GM23338 (cell line): ENCODE results near the gene MICAL2.

Experiments
- CREB1 ChIP-seq: fragments of 250-450 bp; sonication (Bioruptor Pico); IDR thresholded peaks from 2 replicates; pipeline ENCODE4 v1.5.0; 2020; ENCODE audit warnings: low read depth, mild to moderate bottlenecking, moderate library complexity
- EZH2 ChIP-seq: fragments of 200-600 bp; sonication (generic); IDR thresholded peaks from one replicate; pipeline ENCODE4 v1.8.0; 2017; ENCODE audit warnings: antibody characterized with exemption, mild to moderate bottlenecking, low read depth; ENCODE audit not compliant: unreplicated experiment
- EZH2phosphoT487 ChIP-seq: fragments of 200-600 bp; sonication (generic); IDR thresholded peaks from one replicate; pipeline ENCODE4 v1.8.1; 2018; ENCODE audit warnings: antibody characterized with exemption; ENCODE audit not compliant: unreplicated experiment
- JUNB ChIP-seq: IDR thresholded peaks from one replicate; pipeline ENCODE4 v1.6.1; 2016; ENCODE audit warnings: antibody characterized with exemption; ENCODE audit not compliant: unreplicated experiment
- POLR2AphosphoS5 ChIP-seq: IDR thresholded peaks from 2 replicates; pipeline ENCODE4 v1.6.1; 2016; ENCODE audit warnings: antibody characterized with exemption, low read depth
- STAT1 ChIP-seq: IDR thresholded peaks from one replicate; pipeline ENCODE4 v1.6.1; 2016; ENCODE audit warnings: antibody characterized with exemption; ENCODE audit not compliant: unreplicated experiment
- TF ChIP-seq, protein P1 (sequence below): IDR thresholded peaks from one replicate; pipeline ENCODE4 v1.6.1; 2018; ENCODE audit warnings: antibody characterized with exemption; ENCODE audit not compliant: unreplicated experiment
- TF ChIP-seq, protein P2 (sequence below), 2 experiments: fragments of 200-600 bp in 1 of 2; sonication (generic) in 1 of 2; conservative IDR thresholded peaks; 2 replicates each; pipeline versions ENCODE4 v1.5.1 to v1.6.1; 2016 to 2017; ENCODE audit warnings: antibody characterized with exemption in 2 of 2, low read depth in 2 of 2, mild to moderate bottlenecking in 2 of 2, moderate library complexity in 1 of 2
- TF ChIP-seq, protein P3 (sequence below): IDR thresholded peaks from 2 replicates; pipeline ENCODE4 v1.6.1; 2016; ENCODE audit warnings: antibody characterized with exemption

DNA sequence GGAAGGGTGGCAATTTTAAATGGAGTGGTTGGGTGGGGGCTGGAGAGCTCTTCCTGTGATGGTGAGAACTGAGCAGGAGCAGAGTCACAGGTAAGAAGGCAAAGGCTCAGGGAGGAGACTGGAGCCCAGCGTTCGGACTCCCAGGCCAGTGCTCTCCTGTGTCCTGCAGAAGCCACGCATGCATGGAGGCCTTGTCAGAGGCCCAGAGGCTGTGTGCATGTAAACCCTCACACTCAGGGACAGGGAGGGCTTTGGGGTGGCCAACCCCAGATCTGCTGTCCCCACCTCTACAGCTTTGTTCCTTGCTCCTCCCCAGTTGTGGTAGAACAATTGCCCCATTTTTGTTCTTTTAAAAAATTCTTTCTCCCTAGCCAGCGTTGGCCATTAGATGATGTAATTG is 136.6 kb downstream of the MICAL2 start:
- TF ChIP-seq EZH2phosphoT487 (no peak), EZH2 (no peak), CREB1 (CRISPR knock-in tag) (no peak), POLR2AphosphoS5 (no peak), JUNB (no peak), STAT1 (no peak)
- TF ChIP-seq, protein P1, sequence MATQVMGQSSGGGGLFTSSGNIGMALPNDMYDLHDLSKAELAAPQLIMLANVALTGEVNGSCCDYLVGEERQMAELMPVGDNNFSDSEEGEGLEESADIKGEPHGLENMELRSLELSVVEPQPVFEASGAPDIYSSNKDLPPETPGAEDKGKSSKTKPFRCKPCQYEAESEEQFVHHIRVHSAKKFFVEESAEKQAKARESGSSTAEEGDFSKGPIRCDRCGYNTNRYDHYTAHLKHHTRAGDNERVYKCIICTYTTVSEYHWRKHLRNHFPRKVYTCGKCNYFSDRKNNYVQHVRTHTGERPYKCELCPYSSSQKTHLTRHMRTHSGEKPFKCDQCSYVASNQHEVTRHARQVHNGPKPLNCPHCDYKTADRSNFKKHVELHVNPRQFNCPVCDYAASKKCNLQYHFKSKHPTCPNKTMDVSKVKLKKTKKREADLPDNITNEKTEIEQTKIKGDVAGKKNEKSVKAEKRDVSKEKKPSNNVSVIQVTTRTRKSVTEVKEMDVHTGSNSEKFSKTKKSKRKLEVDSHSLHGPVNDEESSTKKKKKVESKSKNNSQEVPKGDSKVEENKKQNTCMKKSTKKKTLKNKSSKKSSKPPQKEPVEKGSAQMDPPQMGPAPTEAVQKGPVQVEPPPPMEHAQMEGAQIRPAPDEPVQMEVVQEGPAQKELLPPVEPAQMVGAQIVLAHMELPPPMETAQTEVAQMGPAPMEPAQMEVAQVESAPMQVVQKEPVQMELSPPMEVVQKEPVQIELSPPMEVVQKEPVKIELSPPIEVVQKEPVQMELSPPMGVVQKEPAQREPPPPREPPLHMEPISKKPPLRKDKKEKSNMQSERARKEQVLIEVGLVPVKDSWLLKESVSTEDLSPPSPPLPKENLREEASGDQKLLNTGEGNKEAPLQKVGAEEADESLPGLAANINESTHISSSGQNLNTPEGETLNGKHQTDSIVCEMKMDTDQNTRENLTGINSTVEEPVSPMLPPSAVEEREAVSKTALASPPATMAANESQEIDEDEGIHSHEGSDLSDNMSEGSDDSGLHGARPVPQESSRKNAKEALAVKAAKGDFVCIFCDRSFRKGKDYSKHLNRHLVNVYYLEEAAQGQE: no peak
- TF ChIP-seq, protein P2, sequence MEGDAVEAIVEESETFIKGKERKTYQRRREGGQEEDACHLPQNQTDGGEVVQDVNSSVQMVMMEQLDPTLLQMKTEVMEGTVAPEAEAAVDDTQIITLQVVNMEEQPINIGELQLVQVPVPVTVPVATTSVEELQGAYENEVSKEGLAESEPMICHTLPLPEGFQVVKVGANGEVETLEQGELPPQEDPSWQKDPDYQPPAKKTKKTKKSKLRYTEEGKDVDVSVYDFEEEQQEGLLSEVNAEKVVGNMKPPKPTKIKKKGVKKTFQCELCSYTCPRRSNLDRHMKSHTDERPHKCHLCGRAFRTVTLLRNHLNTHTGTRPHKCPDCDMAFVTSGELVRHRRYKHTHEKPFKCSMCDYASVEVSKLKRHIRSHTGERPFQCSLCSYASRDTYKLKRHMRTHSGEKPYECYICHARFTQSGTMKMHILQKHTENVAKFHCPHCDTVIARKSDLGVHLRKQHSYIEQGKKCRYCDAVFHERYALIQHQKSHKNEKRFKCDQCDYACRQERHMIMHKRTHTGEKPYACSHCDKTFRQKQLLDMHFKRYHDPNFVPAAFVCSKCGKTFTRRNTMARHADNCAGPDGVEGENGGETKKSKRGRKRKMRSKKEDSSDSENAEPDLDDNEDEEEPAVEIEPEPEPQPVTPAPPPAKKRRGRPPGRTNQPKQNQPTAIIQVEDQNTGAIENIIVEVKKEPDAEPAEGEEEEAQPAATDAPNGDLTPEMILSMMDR (conservative IDR thresholded peaks at IDR 0.05; ENCODE audit: low read depth in 2 of 2): no peak
- TF ChIP-seq, protein P3, sequence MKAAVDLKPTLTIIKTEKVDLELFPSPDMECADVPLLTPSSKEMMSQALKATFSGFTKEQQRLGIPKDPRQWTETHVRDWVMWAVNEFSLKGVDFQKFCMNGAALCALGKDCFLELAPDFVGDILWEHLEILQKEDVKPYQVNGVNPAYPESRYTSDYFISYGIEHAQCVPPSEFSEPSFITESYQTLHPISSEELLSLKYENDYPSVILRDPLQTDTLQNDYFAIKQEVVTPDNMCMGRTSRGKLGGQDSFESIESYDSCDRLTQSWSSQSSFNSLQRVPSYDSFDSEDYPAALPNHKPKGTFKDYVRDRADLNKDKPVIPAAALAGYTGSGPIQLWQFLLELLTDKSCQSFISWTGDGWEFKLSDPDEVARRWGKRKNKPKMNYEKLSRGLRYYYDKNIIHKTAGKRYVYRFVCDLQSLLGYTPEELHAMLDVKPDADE: no peak
